Breast epithelium (tissue), 3 donors: ENCODE data around the gene TNNC2.
A peak's percentile ranks its signal among the peaks of the same experiment; 100 is the strongest.

ENCODE experiments used
- POLR2A ChIP-seq: fragments of 450-650 bp; IDR thresholded peaks from one replicate; pipeline ENCODE4 v1.6.1; 2016; ENCODE audit warnings: antibody characterized with exemption, mild to moderate bottlenecking, moderate library complexity
- POLR2AphosphoS5 ChIP-seq, 3 donors: sonication (generic); formaldehyde crosslinking; IDR thresholded peaks; one replicate each; pipeline ENCODE4 v1.6.1; 2017; ENCODE audit warnings: antibody characterized with exemption in 3 of 3
- TF ChIP-seq, protein P1 (sequence below), 3 donors: fragments of 450-650 bp; IDR thresholded peaks; one replicate each; pipeline ENCODE4 v1.5.1; 2016 to 2017; ENCODE audit warnings: antibody characterized with exemption in 3 of 3, mild to moderate bottlenecking in 3 of 3, moderate library complexity in 3 of 3

DNA sequence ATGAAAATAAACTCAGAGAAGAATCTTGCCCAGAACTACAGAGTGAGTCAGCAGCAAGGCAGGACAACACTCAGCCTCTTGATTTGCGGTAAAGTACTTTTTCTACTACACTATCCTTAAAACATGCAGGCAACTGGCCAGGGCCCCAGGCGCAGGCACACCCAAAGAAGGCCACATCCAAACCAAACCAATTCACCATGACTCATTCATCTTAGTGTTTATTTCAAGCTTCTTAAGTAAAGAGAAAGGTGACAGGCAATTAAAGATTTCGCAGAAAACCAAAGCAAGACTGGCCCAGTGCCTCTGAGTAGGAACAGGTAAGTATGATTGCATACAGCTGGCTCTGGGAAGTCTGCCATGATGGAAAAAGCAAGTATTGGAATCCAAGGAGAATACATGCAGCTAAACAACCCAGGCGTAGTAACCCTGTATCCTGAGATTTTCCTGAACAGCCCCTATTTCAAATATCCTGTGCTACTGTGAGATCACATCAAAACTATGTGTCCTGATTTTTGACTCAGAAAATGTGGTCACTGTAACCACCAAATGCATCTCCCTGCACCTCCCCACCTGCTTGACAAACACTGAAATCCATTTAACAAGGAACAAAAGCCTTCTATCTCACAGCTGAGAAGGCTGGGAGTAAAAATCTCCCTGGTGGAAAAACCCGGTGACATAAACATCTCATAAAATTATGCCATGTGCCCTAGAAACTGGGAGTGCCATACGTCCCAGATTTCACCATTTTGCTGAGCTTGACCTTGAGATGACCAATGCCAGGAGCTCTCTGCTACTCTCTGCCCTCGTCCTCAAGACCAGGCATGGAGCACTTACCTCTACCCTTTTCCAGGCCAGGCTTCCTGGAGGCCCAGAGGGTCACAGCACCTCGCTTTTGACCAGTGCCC lies 47.8 kb downstream of the TNNC2 start:
- peak; percentile 45 to 66 (median 60) for TF ChIP-seq POLR2AphosphoS5 (IDR thresholded peaks at IDR 0.05)
- TF ChIP-seq, protein P1, sequence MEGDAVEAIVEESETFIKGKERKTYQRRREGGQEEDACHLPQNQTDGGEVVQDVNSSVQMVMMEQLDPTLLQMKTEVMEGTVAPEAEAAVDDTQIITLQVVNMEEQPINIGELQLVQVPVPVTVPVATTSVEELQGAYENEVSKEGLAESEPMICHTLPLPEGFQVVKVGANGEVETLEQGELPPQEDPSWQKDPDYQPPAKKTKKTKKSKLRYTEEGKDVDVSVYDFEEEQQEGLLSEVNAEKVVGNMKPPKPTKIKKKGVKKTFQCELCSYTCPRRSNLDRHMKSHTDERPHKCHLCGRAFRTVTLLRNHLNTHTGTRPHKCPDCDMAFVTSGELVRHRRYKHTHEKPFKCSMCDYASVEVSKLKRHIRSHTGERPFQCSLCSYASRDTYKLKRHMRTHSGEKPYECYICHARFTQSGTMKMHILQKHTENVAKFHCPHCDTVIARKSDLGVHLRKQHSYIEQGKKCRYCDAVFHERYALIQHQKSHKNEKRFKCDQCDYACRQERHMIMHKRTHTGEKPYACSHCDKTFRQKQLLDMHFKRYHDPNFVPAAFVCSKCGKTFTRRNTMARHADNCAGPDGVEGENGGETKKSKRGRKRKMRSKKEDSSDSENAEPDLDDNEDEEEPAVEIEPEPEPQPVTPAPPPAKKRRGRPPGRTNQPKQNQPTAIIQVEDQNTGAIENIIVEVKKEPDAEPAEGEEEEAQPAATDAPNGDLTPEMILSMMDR (IDR thresholded peaks at IDR 0.05): no peak
- no peak for TF ChIP-seq POLR2A
